GM13976 (cell line): Measurements from ENCODE around the gene RHOT2.

Experiments
- DNase-seq: peaks from one replicate; pipeline ENCODE4 v3.0.0; 2012; ENCODE audit warnings: low spot score
- in situ Hi-C: fragments of 300-500 bp; cut with MboI; formaldehyde crosslinking; loops from one replicate; pipeline ENCODE4 v1.12.0; 2022; ENCODE audit warnings: low sequenced_read_pairs, mixed read lengths, inconsistent platforms; ENCODE audit not compliant: unreplicated experiment
- TF ChIP-seq, protein P1 (sequence below): IDR thresholded peaks from 2 replicates; pipeline ENCODE4 v1.5.1; 2012; ENCODE audit warnings: borderline replicate concordance, mild to moderate bottlenecking; ENCODE audit not compliant: insufficient read depth; ENCODE audit errors: extremely low read depth, missing control alignments, control extremely low read depth

RHOT2 gene

DNA sequence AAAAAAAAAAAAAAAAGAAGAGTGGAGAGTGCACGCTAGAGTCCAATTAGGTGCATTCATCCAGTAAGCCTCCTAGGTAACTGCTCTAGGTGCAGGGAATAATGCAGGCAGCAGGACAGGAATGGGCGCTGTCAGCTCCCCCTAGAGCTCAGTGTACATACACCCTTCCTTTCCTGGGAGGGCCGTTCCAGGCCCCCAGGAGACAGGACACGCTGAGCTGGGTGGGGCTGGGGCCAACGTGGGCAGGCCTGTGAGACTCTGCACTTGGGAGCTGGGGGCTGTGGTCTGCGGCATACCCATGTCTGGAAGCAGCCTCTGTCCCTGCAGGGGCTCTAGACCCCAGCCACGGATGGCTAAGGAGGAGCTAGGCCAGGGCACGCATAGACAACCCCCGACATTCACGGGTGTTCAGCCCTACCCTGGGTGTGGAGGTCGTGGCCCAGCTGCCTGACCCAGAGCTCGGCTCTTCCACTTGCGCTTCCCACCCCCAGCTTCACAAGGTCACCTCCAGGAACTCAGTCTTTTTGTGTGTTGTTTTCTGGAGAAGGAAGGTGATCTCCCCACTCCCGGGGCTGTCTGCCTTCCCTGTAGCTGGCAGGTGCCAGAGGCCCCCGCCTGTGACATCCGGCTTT, 52.0 kb downstream of the RHOT2 start:
- DNase-seq: no peak
- in situ Hi-C loops: no loop called here
- TF ChIP-seq, protein P1, sequence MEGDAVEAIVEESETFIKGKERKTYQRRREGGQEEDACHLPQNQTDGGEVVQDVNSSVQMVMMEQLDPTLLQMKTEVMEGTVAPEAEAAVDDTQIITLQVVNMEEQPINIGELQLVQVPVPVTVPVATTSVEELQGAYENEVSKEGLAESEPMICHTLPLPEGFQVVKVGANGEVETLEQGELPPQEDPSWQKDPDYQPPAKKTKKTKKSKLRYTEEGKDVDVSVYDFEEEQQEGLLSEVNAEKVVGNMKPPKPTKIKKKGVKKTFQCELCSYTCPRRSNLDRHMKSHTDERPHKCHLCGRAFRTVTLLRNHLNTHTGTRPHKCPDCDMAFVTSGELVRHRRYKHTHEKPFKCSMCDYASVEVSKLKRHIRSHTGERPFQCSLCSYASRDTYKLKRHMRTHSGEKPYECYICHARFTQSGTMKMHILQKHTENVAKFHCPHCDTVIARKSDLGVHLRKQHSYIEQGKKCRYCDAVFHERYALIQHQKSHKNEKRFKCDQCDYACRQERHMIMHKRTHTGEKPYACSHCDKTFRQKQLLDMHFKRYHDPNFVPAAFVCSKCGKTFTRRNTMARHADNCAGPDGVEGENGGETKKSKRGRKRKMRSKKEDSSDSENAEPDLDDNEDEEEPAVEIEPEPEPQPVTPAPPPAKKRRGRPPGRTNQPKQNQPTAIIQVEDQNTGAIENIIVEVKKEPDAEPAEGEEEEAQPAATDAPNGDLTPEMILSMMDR: no peak

DNA sequence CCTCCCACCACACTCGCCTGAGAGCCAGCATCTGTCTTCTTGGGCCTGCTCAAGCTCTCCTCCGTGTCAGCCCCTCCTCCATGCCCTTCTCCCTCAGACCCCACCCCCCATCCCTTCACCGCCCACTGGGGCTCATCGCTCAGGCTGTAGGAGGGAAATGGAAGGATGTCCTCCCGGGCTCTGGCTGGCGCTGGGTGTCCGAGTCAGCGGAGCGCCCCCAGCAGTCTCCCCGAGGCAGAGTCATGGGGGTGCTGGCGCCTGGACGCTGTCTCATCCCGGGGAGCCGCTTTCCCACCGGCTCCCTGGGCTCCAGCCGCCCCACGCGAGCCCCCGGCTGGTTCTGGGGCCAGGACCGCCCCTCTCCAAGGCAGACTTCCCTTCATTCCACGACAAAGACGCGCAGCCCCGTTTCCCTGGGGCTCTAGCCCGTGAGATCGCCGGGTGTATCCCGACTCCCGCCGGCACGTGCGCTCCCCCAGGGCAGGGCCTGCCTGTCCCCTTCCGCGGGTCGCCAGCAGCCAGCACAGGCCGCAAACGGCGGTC, 52.6 kb downstream of the RHOT2 start:
- in situ Hi-C loops: no loop called here
- TF ChIP-seq, protein P1: peak; percentile 28
- peak; percentile 80 for DNase-seq

DNA sequence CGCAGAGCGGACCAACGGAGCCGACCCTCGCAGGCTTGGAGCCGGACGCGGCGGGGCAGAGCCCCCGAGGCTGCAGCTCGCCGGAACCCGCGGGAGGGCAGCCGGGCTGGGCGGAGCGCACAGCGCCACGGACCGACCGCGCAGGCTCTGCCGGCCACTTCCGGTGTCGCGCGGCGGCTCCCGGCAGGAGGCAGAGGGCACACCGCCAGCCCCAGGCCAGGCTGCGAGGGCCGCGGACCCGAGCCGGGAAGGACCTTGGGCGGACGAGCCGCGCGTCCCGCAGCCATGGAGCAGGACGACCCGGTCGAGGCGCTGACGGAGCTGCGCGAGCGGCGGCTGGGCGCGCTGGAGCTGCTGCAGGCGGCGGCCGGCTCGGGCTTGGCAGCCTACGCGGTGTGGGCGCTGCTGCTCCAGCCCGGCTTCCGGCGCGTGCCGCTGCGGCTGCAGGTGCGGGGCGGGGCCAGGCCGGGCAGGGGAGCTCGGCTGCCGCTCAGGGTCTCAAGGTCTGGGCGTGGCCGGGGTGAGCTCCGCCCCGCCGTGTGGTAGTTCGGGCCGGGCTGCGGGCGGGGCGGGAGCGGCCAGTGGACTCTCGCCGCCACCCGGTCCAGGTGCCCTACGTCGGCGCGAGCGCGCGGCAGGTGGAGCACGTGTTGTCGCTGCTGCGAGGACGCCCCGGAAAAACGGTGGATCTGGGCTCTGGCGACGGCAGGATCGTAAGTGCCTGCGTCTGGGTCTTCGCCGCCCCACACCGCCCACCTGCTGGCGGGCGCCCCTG, 53.2 kb downstream of the RHOT2 start, which contains the start of gene ANTKMT:
Gene ANTKMT (plus strand): TSS at position 157 of the 775 bp plus-strand sequence. CDS start 129 bp downstream, at position 286.
- DNase-seq: peak; percentile 93
- TF ChIP-seq, protein P1: no peak
- in situ Hi-C loops: no loop called here

DNA sequence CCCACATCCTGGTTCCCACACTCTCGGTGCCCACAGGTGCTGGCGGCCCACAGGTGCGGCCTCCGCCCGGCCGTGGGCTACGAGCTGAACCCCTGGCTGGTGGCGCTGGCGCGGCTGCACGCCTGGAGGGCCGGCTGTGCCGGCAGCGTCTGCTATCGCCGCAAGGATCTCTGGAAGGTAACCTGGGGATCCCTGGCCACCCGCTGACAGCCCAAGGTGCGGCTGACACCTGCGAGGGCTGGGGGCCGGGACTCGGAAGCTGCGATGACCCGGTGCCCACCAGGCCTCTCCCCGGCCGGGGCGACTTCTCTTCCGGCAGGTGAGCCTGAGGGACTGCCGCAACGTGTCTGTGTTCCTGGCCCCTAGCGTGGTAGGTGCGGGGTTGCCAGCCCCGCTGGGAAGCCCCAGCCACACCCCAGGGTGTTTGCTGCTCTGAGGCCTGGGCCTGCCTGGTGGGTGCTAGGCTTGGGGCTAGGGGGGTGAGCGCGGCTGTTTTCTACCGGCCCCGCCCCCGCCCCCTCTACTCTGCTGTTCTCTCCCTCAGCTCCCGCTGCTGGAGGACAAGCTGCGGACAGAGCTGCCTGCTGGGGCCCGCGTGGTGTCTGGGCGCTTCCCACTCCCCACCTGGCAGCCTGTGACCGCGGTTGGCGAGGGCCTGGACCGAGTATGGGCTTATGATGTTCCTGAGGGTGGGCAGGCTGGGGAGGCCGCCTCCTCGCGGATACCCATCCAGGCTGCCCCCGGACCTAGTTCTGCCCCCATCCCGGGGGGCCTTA, 54.0 kb downstream of the RHOT2 start:
- in situ Hi-C loops: no loop called here
- TF ChIP-seq, protein P1: no peak
- DNase-seq: no peak

DNA sequence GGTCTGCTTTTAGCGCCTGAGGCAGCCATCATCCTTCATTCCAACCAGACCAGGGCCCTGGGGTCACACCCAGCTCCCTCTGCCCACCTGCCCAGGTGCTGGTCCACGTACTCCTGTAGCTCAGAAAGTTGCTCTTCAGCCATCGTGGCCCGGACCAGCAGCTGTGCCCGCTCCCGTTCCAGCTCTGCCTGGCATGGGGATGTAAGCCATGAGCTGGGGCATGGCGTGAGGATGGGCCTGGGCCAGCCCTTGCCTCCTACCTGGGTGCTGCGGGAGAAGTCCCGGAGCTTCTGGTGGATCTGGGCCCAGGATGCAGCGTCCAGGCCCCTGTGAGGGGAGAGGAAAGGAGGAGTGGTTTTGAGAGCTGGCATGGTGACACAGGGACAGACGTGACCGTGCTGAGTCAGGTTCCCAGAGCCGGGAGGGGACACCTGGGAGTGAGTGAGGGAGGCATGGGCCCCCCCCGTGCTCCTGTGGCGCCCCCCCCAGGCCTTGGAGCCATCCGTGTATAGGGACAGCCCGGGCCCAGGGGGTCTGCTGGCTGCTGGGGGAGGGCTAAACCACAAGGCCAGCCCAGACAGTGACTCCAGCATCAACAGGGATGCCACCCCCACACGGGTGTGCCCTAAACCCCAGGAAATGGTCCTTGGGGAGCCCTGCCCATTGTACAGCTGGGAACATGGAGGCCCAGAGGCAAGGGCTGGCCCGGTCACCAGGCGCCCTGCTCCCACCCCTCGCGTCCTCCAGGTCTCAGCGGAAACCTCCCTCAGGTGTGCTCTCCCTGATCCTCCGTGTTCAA, 55.1 kb downstream of the RHOT2 start:
- DNase-seq: no peak
- TF ChIP-seq, protein P1: no peak
- in situ Hi-C loops: no loop called here
